Neural cell (in vitro differentiated cells): ENCODE data around the gene CMTM3.

ENCODE experiments used
- EP300 ChIP-seq: fragments of 450-650 bp; conservative IDR thresholded peaks from 2 replicates; pipeline ENCODE4 v1.6.1; 2014; ENCODE audit warnings: antibody characterized with exemption, mild to moderate bottlenecking, moderate library complexity; ENCODE audit not compliant: poor library complexity, severe bottlenecking
- SMC3 ChIP-seq: fragments of 450-650 bp; conservative IDR thresholded peaks from 2 replicates; pipeline ENCODE4 v1.6.1; 2014; ENCODE audit warnings: antibody characterized with exemption, mild to moderate bottlenecking, moderate library complexity; ENCODE audit not compliant: poor library complexity
- TF ChIP-seq, protein P1 (sequence below): fragments of 450-650 bp; IDR thresholded peaks from 2 replicates; pipeline ENCODE4 v1.5.1; 2014; ENCODE audit warnings: antibody characterized with exemption, mild to moderate bottlenecking, moderate library complexity; ENCODE audit not compliant: poor library complexity, severe bottlenecking
- TF ChIP-seq, protein P2 (sequence below): IDR thresholded peaks from 2 replicates; pipeline ENCODE4 v1.6.1; 2012; ENCODE audit warnings: borderline replicate concordance

DNA sequence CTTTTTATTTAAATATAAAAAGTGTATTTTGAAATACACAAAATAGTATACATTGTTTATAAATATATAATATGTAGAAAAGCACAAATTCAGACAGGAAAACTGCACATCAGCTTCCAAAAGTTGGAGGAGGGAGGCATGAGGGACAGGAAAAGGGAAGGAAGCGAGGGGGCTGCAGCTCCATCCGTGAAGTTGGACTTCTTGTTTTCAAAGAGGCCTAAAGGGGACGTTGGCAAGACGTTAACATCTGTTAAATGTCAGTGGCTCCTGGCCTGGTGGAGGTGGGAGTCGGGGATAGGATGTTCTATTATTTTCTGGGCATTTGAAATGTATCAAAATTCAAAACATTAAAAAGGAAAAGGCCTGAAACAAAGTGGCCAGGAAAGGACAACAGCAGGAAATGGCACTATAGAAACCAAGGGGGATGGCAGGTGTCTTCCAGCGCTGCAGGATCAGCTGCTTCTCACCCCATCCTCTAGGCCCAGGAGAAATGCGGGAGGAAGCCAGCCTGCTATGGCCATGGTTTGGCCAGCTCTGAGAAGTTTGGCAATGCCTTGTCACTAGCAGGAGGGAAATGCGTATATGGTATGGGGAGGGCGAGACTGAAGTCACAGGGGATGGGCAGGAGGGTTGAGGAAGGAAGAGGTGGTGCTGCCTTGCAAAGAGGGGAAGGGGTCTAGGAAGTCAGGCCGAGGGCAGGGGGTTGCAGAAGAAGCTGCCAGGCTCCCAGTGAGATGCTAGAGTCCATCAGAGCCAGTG is 18.8 kb upstream of the CMTM3 start:
- TF ChIP-seq SMC3: no peak
- TF ChIP-seq, protein P1, sequence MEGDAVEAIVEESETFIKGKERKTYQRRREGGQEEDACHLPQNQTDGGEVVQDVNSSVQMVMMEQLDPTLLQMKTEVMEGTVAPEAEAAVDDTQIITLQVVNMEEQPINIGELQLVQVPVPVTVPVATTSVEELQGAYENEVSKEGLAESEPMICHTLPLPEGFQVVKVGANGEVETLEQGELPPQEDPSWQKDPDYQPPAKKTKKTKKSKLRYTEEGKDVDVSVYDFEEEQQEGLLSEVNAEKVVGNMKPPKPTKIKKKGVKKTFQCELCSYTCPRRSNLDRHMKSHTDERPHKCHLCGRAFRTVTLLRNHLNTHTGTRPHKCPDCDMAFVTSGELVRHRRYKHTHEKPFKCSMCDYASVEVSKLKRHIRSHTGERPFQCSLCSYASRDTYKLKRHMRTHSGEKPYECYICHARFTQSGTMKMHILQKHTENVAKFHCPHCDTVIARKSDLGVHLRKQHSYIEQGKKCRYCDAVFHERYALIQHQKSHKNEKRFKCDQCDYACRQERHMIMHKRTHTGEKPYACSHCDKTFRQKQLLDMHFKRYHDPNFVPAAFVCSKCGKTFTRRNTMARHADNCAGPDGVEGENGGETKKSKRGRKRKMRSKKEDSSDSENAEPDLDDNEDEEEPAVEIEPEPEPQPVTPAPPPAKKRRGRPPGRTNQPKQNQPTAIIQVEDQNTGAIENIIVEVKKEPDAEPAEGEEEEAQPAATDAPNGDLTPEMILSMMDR: no peak
- TF ChIP-seq, protein P2, sequence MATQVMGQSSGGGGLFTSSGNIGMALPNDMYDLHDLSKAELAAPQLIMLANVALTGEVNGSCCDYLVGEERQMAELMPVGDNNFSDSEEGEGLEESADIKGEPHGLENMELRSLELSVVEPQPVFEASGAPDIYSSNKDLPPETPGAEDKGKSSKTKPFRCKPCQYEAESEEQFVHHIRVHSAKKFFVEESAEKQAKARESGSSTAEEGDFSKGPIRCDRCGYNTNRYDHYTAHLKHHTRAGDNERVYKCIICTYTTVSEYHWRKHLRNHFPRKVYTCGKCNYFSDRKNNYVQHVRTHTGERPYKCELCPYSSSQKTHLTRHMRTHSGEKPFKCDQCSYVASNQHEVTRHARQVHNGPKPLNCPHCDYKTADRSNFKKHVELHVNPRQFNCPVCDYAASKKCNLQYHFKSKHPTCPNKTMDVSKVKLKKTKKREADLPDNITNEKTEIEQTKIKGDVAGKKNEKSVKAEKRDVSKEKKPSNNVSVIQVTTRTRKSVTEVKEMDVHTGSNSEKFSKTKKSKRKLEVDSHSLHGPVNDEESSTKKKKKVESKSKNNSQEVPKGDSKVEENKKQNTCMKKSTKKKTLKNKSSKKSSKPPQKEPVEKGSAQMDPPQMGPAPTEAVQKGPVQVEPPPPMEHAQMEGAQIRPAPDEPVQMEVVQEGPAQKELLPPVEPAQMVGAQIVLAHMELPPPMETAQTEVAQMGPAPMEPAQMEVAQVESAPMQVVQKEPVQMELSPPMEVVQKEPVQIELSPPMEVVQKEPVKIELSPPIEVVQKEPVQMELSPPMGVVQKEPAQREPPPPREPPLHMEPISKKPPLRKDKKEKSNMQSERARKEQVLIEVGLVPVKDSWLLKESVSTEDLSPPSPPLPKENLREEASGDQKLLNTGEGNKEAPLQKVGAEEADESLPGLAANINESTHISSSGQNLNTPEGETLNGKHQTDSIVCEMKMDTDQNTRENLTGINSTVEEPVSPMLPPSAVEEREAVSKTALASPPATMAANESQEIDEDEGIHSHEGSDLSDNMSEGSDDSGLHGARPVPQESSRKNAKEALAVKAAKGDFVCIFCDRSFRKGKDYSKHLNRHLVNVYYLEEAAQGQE: no peak
- TF ChIP-seq EP300: no peak
